Bronchial epithelial cell (primary cell): Measurements from ENCODE around the gene FURIN. TPM values are rescaled to one million over a fixed set of nuclear protein-coding genes. Genes with fewer than 3 reads are reported as not detected.
"Not testable (repeated sequence)": the region's sequence is repeated elsewhere in the genome, so short reads cannot be mapped to it uniquely, and the experiment has no call there.

Experiments used
- DNase-seq: peaks from one replicate; pipeline ENCODE4 v3.0.0-alpha.2; 2010; ENCODE audit warnings: low read depth
- FAIRE-seq: peaks from 2 replicates; lab custom pipeline; 2011; peaks lifted over from hg19 to GRCh38; lab: Jason Lieb, UNC
- H3K27me3 ChIP-seq: 2 replicates; pipeline ENCODE4 v1.5.1; 2011; ENCODE audit warnings: low read length; ENCODE audit not compliant: control insufficient read depth, insufficient read depth
- H3K36me3 ChIP-seq: 2 replicates; pipeline ENCODE4 v1.5.1; 2011; ENCODE audit warnings: low read length; ENCODE audit not compliant: control insufficient read depth, insufficient read depth
- H3K4me3 ChIP-seq: 2 replicates; pipeline ENCODE4 v1.5.1; 2011; ENCODE audit warnings: mild to moderate bottlenecking, low read depth, low read length, control low read depth
- total RNA-seq: library from RNA; depleted of rRNA; stranded (reverse); fragments of >200 nt; gene quantifications from 2 replicates; pipeline ENCODE4 v1.2.1, GENCODE V29; 2014
- TF ChIP-seq, protein P1 (sequence below): IDR thresholded peaks from 2 replicates; pipeline ENCODE4 v1.5.1; 2011; ENCODE audit warnings: mild to moderate bottlenecking, moderate library complexity, low read length, control low read depth, inconsistent platforms; ENCODE audit not compliant: insufficient read depth, severe bottlenecking

Gene FURIN
- total RNA-seq, 1 donor from 2014 or later = 32.1 TPM

DNA sequence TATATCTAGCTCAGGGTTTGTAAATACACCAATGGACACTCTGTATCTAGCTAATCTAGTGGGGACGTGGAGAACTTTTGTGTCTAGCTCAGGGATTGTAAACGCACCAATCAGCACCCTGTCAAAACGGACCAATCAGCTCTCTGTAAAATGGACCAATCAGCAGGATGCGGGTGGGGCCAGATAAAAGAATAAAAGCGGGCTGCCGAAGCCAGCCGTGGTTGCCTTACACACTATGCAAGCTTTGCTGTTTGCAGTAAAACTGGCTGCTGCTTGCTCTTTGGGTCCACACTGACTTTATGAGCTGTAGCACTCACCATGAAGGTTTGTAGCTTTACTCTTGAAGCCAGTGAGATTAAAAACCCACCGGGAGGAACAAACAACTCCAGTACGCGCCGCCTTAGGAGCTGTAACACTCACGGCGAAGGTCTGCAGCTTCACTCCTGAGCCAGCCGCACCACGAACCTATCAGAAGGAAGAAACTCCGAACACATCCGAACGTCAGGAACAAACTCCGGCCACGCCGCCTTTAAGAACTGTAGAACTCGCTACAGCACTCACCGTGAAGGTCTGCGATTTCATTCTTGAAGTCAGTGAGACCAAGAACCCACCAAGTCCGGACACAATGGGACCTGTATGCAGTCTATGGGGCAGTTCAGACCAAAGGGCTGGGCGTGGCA is 42.0 kb upstream of the FURIN start:
- FAIRE-seq, H3K27me3 ChIP-seq, H3K4me3 ChIP-seq, H3K36me3 ChIP-seq, DNase-seq: not testable (repeated sequence)

DNA sequence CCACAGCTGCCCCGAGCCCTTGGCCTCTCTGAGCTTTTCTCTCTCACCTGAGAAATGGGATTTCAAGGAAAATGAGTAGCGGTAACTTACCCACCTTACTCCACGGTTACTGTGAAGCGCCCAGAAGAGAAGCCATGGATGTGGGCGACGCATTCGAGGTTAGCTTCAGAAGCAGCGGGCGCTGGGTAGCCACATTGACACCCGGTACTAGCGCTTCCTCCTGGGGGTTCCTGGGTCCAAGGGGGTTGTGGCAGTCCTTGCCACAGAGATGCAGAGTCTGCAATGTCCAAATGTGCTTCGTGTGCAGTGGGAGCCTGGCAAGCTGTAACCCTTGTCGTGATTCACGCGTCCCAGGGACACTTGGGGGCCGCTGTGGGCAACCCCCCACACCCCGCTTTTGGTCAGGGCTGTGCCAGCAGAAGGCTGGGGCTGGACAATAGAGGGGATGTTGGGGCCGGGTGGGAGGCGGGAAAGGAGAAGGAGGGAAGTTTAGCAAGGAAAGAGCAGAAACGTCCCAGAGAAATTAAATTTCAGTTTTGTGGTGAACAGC is 41.4 kb upstream of the FURIN start:
- FAIRE-seq (no peak), DNase-seq (no peak)
- Histone ChIP-seq H3K27me3 (no peaks in the 10 kb centered on the region), H3K36me3 (no peaks in the 10 kb centered on the region), H3K4me3 (no peak overlapping the region)
- TF ChIP-seq, protein P1, sequence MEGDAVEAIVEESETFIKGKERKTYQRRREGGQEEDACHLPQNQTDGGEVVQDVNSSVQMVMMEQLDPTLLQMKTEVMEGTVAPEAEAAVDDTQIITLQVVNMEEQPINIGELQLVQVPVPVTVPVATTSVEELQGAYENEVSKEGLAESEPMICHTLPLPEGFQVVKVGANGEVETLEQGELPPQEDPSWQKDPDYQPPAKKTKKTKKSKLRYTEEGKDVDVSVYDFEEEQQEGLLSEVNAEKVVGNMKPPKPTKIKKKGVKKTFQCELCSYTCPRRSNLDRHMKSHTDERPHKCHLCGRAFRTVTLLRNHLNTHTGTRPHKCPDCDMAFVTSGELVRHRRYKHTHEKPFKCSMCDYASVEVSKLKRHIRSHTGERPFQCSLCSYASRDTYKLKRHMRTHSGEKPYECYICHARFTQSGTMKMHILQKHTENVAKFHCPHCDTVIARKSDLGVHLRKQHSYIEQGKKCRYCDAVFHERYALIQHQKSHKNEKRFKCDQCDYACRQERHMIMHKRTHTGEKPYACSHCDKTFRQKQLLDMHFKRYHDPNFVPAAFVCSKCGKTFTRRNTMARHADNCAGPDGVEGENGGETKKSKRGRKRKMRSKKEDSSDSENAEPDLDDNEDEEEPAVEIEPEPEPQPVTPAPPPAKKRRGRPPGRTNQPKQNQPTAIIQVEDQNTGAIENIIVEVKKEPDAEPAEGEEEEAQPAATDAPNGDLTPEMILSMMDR = no peak

DNA sequence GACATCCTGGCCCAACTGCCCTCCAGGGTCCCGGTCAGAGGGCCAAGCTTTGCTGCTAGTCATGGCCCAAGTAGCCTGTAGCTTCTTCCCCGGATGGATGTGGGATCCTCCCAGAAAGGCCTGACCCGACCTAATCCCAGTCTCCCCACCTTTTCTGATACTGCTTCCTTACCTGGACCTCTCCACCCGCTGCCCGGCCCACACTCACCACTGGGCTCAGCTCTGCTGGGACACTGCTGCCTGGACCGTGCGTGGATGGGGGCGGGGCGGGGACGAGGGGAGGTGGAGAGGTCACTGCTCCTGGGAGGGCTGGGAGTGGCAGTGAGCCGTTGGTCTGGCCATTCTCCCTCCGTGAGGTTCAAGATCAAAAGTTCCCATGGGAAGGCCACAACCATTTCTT is 40.3 kb upstream of the FURIN start:
- DNase-seq = no peak
- Histone ChIP-seq H3K27me3 (no peaks in the 10 kb centered on the region), H3K36me3 (no peaks in the 10 kb centered on the region), H3K4me3 (no peak overlapping the region)
- no peak for FAIRE-seq
- TF ChIP-seq, protein P1 = no peak

DNA sequence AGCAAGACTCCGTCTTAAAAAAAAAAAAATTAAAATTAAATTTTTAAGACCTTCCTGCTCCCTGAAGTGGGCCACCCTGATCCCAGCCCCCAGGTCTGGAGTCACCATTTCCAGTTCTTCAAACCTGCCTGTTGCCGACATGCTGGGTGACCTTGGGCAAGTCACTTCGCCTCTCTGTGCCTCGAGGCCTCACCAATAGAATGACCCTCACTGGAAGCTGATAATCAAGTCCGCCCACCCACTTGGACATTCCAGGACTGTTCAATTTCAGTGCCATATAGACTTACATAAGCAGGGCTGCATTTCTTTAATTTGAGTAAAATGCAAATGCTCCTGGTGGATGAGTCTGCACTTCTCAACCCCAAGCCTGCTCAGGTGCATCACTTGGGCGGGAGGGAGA is 39.3 kb upstream of the FURIN start:
- FAIRE-seq = no peak
- no peak for DNase-seq
- Histone ChIP-seq H3K27me3 (no peaks in the 10 kb centered on the region), H3K36me3 (no peaks in the 10 kb centered on the region), H3K4me3 (no peak overlapping the region)
- TF ChIP-seq, protein P1 = no peak

DNA sequence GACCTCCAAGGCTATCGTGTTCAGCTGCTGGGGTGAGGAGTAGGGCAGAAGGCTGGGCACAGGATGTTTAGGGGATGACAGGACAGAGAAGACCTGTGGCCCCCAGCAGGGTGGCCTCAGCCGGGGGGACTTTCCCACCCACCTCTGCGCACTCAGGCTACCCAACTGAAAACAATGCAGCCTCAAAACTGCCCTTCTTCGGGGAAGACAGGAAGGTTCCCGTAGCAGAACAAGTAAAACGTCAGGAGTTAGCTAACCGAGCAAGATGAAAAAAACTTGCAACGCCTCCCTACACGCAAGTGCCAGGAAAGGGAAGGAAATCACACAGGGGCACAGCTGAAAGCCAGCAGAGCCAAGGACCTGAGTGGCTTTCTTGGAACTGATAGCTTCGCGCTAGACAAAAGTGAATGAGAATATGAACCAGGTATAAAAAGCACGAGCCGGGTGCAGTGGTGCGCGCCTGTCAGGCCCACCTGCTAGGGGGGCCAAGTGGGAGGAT is 38.4 kb upstream of the FURIN start:
- Histone ChIP-seq H3K36me3 (no peaks in the 10 kb centered on the region), H3K27me3 (no peaks in the 10 kb centered on the region), H3K4me3 (no peak overlapping the region)
- TF ChIP-seq, protein P1 = no peak
- no peak for FAIRE-seq
- no peak for DNase-seq

DNA sequence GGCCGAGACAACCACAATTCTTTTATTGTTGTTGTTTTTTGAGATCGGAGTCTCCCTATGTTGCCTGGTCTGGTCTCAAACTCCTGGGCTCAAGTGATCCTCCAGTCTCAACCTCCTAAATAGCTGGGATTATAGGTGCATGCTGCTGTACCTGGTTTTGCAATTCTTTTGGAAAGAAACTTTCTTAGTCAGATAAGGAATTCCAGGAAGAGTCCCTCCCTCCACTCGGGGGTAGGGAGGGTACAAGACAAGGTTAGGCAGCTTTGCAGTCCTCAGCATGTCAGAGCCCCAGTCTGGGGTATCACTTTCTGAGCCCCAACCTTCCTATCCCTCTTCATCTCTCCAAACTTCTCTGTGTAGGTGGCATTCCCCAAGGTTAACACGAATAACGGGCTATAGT is 33.8 kb upstream of the FURIN start:
- FAIRE-seq (no peak), DNase-seq (no peak)
- Histone ChIP-seq H3K4me3 (no peak overlapping the region), H3K36me3 (no peaks in the 10 kb centered on the region), H3K27me3 (no peaks in the 10 kb centered on the region)
- TF ChIP-seq, protein P1 = no peak
